ENCODE results near the gene THAP4.

Gene THAP4

DNA sequence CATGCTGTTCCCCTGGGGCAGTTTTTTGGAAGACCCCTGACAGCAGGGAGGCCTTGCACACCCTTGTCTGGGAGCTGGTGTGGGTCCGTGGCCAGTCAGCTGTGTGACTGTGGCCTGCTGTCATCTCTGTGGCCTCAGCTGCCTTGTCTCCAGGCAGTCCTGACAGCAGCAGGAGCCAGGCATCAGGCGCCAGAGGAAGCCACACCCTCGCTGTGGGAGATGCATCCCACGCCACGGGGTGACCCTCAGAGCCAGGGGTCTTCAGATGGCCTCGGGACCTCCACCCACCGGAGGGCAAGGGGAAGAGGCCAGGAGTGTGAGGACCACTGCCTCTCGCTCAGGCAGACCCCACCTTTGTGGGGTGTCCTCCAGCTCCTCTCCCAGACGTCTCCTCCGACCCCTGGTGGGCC is 73.4 kb downstream of the THAP4 start:
- DNase-seq (ENCODE audit: low spot score), result no peak

- no peak for DNase-seq (ENCODE audit: low spot score)
Measured at GRCh38 chr2:241563031-241563507, 73.9 kb downstream of the THAP4 start.

DNA sequence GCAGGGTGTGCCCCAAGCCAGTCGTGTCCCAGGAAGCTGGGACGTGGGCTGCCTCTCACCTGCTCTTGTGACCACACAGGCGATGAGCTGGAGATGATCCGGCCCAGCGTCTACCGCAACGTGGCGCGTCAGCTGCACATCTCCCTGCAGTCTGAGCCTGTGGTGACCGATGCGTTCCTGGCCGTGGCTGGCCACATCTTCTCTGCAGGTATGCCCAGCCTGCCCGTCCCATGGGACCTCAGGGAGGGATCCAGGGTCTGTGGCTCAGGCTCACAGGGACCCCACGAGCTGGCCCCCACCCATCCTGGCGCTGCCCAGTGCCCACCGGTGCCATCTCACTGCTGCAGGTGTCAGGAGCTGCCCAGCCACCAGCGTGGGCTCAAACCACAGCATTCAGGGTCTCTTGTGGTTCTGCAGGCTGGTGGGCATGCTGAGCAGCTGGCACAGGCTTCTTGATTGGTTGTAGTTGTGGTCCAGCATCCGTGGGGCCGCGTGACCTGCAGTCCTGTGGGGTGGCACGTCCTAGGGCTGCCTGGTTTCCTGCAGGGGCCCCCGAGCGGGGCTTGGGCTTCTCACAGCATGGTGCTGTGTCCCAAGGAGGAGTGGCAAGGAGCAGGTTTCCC is 74.6 kb downstream of the THAP4 start:
- DNase-seq (ENCODE audit: low spot score), result no peak

GRCh38 chr2:241561832-241562231 is 75.1 kb downstream of the THAP4 start:
- DNase-seq (ENCODE audit: low spot score), result no peak

DNA sequence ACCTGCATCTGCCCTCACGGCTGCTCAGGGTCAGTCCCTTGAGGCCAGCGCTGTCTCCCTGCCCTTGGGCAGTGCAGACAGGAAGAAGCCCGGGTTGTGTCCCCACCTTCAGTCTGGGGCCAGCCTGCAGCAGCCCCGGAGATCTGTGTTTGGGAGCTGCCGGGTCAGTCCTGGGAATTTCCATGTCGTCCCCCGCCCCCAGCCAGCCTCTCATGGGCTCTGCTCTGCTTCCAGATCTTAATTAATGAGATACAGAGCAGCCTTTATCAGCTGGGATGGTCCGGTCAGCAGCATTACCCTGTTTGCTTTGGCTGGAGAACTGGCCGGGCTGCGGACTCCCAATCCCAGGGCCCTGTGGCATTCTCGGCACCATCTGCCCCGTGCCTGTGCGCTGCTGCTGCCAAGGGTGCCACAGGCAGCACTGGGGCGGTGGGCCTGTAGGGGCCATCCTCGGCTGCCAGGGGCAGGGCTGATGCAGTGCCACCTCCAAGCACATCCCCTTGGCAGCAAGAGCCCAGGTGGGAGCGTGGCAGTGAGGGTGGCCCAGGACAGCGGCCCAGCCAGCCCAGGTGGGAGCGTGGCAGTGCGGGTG is 76.0 kb downstream of the THAP4 start:
- no peak for DNase-seq (ENCODE audit: low spot score)

DNA sequence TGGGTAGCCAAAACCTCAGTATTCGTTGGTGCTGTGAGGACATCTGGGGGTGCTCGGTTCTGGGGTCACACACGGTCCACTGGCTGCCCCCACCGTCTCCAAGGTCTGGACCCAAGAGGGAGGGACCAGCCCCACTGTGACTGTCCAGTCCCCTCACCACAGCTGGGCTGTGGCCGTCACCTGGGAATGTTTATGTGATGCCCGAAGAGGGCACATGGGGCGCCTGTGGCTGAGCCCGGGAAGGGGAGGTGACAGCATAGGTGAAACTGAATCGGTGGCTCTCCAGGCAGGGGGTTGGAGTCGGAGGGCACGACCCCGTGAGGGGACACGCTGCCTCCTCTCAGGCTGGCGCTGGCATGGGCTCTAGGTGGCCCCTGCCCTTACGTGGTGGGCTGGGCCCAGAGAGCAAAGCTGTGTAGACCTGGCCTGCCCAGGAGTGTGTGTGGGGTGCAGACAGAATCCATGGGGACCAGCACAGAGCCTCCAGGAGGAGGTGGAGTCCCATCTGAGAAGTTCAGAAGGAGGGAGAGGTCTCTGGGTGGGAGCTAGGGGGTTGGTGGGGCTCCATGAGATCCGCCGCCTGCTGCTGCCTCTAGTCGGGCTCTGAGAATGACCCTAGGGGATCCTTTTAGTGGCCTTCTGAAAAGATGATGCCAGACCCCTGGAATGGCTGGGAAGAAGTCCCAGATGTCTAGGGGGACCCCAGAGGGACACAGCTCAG is 76.6 kb downstream of the THAP4 start:
- no peak for DNase-seq (ENCODE audit: low spot score)

- no peak for DNase-seq (ENCODE audit: low spot score)
Measured at GRCh38 chr2:241559323-241560161, 77.4 kb downstream of the THAP4 start.

DNA sequence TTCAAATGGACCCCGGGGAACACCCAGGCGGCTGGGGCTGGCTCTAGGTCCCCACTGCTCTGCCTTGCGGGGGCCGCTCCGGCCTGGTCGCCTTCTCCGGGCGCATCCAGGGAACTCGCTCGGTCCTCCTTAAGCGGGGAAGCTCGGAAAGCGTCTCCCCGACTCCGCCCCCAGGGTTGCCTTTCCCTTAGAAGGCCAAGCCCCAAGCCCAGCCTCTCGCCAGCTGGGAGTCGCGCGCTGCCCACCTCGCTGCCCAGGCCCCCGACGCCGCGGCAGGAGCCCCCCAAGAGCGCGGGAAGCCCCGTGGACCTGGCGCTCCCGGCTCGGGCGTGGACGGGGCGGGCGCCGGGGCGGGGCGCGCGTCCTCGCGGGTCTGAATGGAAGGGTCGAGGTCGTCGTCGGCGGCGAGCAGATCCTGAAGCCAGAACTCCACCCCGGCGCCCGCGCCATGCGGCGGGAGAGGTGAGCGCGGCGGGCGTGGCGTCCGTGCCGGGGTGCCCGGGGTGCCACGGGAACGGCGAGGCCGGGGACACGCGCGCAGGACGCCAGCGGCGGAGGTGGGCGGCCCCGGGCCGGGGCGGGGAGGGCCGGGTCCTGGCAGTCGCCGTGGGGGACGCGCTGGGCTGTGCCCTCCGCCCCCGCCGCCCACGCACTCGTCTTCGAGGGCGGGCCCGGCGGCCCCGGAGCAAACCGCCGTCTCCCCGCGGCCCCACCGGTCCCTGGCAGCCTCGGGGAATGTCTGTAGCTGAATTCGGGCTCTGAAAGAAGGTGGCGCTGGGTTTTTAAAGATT is 78.2 kb downstream of the THAP4 start, which contains the start of gene BOK:
TSS of gene BOK (plus strand) at position 214 of the 791 bp plus-strand sequence. CDS start 739 bp downstream, outside the sequence.
- no peak for DNase-seq (ENCODE audit: low spot score)

DNA sequence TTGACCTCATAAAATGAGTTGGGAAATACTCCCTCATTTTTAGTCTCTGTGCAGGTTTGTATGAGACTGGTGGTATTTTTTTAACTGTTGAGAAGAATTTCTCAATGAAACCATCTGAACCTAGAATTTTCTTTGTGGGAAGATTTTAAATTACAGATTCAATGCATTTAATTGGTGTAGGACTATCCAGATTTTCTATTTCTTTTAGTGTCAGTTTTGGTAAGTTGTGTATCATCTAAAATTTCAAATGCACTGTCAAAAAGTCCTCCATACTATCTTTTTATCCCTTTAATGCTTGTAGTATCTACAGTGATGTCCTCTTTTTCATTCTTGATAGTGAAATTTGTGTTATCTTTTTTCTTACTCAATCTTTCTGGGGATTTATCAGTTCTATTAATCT is 80.2 kb downstream of the THAP4 start:
- DNase-seq (ENCODE audit: low spot score), result no peak

DNA sequence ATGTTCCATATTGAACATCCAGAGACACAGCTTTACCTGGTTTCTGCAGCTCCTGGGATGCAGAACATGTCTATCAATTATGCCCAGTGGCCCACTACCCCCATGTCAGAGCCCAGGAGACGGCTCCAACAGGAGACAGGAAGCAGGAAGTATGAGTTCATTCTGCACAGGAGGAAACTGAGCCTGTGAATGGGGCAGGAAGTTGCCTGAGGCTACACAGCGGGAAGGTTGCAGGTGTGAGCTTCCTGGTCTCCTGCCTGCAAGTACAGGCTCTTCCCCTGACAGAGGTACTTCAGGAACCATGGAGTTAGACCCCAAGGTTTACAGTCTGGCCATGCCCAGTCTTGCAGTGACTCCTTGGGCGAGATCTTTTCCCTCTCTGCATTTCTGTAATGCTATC is 81.2 kb downstream of the THAP4 start:
- DNase-seq (ENCODE audit: low spot score), result no peak

GRCh38 chr2:241554610-241555322 is 82.2 kb downstream of the THAP4 start:
- DNase-seq (ENCODE audit: low spot score), result no peak

DNA sequence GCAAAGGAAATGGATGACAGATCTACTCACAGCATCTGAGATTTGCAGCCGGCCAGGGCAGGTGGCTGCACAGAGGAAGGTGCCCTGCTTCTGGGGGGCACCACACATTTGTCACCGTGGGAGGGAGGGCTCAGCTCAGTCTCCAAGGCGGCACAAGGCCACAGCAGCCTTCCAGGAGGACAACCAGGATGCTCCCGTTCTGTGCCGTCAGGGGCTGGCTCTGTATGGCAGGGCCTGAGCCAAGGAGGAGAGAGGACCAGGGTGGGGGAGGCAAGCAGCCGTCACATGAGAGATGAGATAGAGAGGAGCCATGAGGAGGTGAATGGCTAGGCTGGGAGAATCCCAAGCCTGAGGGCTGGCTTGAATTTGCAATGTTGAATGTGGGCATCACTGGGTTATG is 83.0 kb downstream of the THAP4 start:
- DNase-seq (ENCODE audit: low spot score), result no peak

DNA sequence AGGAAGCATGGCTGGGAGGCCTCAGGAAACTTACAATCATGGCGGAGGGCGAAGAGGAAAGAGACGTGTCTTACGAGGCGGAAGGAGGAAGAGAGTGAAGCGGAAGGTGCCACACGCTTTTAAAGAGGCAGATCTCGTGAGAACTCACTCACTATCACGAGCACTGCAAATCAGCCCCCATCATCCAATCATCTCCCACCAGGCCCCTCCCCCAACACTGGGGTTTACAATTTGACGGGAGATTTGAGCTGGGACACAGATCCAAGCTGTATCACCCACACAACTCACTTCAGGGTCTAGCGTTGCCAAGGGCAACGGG is 83.5 kb downstream of the THAP4 start:
- DNase-seq (ENCODE audit: low spot score), result no peak

GRCh38 chr2:241551998-241552737 is 84.8 kb downstream of the THAP4 start:
- DNase-seq (ENCODE audit: low spot score), result no peak

DNA sequence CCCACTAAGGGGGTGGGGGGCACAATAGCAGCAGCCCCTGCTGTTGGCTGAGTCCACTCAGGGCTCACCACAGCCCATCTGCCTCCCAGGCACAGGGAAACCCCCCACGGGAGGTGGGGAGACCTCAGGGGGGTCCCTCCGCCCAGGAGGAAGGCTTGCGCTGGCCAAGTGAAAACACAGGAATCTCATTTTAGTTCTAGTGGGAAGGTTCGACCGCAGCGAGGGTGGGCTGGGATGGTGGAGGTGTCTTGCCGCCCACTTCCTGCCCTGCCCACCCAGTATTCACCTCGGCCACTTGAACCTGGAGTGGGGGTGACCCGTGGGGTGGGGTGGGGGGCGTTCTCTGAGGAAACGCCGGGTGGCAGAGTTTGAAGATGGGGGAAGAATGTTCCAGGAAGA is 85.4 kb downstream of the THAP4 start:
- DNase-seq (ENCODE audit: low spot score), result no peak

DNA sequence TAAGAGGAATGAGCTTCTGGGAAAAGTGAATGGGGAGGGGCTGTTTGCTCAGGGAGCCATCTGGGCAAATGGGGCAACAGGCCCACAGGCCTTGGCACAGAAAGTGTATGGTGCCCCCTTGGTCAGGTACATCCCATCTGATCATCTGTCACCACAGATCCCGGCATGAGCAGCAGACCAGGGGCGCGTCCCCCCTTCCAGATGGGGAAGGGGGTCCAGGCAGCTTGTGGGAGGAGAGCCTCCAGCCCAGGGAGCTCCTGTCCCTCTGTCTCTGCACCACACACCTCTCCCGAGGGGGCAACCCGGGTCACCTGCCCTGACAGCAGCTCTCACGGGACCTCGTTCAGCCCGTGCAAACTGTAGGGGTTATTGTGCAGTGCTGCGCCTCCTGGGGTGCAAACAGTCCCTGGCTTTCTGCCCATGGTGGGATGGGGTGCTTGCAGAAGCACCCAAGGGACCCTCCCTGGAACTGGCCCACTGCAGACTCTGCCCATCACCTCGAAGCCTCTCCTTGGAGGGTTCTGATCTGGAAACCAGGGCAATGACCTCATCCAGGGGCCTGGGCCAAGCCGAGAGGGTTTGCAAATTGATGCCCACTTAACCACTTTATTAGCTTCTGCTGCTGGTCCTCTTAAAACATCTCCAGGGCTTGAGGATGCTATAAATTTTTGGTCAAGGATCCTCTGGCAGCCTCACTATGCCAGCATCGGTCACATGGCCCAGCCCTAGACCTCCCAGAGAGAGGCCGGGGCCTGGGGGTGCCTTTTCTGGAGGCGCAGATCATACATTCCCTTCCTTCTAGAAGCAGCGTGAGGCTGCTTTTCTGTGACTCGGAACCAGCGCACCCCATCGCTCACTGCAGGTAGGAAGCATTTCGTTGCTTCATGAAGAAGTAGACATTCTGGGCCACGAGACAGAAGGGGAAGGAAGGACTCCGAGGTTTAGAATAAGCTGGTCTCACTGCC is 86.1 kb downstream of the THAP4 start:
- no peak for DNase-seq (ENCODE audit: low spot score)

- no peak for DNase-seq (ENCODE audit: low spot score)
Measured at GRCh38 chr2:241548451-241548835, 88.5 kb downstream of the THAP4 start.

DNA sequence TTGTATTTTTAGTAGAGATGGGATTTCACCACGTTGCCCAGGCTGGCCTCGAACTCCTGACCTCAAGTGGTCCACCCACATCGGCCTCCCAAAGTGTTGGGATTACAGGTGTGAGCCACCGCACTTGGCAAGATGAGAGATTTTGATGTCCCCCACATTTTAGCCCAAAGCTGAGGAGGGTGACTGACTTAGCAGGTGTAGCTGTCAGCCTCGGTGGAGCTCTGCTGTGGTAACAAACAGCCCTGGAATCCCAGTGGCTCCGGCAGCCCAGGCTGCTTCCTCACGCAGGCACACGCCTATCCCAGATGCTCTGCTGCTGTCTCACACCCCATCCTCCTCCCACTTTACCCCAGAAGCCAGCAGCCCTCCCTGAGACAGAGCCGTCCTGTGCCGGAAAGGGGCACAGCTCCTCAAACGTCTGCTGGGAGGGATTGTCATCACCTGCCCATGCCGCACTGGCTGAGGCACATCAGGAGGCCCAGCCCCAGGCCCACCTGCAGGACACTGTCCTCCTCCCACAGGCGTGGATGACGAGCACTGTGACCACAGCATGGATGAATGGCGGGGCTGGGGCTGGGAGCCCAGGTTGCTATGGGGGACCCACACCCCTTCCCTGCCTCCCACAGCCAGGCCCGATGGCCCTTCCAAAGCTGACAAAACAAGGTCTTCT is 89.0 kb downstream of the THAP4 start:
- DNase-seq (ENCODE audit: low spot score), result no peak
